D721Med (cell line): ENCODE data around the gene PRMT9.
A peak's percentile ranks its signal among the peaks of the same experiment; 100 is the strongest.

Experiments used
- DNase-seq: peaks from one replicate; pipeline ENCODE4 v3.0.0; 2011; ENCODE audit warnings: low spot score; ENCODE audit not compliant: insufficient read length
- FAIRE-seq: peaks from 2 replicates; lab custom pipeline; 2011; peaks lifted over from hg19 to GRCh38; lab: Jason Lieb, UNC
- TF ChIP-seq, protein P1 (sequence below): IDR thresholded peaks from 2 replicates; pipeline ENCODE4 v1.5.1; 2012; ENCODE audit warnings: mild to moderate bottlenecking, control low read depth; ENCODE audit not compliant: insufficient read depth; ENCODE audit errors: missing control alignments

PRMT9 gene

DNA sequence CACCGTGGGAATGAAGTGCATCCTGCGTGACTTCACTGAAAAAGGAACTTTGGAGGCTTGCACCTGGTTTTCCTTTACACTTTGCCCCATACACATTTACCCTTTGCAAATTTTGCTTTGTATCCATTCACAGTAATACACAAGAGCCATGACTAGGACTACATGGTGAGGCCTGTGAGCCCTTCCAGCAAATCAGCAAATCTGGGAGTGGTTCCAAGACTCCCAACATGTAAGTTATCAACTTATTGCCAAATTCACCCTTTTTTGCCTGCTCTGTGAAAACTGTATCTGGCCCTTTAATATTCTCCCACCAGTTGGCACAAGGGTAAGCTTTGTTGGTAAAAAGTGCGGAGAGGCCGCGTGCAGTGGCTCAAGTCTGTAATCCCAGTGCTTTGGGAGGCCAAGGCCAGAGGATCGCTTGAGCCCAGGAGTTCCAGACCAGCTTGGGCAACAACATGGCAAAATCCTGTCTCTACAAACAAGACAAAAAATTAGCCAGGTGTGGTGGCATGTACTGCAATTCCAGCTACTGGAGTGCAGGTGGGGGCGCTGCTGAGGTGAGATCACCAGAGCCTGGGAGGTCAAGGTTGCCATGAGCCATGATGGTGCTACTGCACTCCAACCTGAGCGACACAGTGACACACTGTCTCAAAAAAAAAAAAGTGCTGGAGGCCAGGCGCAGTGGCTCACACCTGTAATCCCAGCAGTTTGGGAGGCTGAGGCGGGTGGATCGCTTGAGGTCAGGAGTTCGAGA lies 5.0 kb downstream of the PRMT9 start:
- DNase-seq (no peak), FAIRE-seq (no peak)
- TF ChIP-seq, protein P1, sequence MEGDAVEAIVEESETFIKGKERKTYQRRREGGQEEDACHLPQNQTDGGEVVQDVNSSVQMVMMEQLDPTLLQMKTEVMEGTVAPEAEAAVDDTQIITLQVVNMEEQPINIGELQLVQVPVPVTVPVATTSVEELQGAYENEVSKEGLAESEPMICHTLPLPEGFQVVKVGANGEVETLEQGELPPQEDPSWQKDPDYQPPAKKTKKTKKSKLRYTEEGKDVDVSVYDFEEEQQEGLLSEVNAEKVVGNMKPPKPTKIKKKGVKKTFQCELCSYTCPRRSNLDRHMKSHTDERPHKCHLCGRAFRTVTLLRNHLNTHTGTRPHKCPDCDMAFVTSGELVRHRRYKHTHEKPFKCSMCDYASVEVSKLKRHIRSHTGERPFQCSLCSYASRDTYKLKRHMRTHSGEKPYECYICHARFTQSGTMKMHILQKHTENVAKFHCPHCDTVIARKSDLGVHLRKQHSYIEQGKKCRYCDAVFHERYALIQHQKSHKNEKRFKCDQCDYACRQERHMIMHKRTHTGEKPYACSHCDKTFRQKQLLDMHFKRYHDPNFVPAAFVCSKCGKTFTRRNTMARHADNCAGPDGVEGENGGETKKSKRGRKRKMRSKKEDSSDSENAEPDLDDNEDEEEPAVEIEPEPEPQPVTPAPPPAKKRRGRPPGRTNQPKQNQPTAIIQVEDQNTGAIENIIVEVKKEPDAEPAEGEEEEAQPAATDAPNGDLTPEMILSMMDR: no peak

DNA sequence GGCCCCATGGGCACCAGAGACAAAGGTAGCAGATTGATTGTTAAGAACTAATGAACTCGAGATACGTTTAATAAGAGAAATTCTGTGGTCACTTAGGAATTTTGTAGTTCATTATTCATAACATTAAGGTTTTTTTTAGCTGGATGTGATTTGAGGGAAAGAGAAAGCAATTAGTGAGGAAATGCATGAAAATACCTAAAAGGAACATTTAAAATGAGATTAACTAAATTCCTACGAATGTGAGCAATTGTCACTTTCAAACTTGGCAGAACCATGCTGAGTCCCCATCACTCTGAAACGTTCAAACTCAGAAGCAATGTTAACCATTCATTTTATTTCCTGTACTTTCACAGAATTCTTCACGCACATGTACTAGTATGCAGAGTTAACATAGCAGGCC lies 5.9 kb downstream of the PRMT9 start:
- FAIRE-seq (no peak), DNase-seq (no peak)
- TF ChIP-seq, protein P1: no peak

DNA sequence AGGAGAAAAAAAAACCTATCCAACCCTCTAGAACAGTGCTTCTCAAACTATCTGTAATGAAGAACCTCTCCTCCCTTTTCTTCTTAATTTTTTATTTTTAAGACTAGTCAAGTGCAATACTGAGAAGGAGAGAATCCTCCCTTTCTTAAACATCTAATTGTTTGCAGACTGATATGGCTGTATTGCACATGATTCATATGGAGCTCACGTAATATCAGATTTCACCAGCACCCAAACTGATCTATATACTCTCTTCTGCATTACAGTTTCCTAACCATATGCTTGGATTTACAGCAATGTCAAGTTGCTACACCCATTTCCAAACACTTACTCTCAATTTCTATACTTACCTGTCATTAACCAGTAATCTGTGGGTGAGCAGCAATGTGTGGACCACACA lies 9.5 kb downstream of the PRMT9 start:
- FAIRE-seq (no peak), DNase-seq (no peak)

DNA sequence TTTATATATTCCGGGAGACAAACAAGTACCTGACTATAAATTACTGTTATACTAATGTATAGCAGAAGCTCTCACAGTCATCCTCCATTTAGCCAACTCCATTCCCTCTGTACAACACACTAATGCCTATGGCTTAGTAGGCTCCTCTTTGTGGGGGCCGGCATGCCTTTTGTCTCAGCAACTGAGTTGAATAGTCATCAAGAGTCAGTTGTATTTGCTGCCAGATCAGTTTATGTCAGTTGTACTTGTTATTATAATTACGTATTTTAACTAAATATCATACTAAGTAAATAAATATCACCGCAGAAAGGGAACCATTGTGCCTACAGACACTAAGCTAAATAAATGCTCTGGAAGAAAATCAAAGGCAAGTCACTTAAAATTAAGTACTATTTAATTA lies 9.9 kb downstream of the PRMT9 start:
- TF ChIP-seq, protein P1: no peak
- FAIRE-seq (no peak), DNase-seq (no peak)

More for the DNA sequence above, 9.5 kb downstream of the PRMT9 start:
- TF ChIP-seq, protein P1: no peak

DNA sequence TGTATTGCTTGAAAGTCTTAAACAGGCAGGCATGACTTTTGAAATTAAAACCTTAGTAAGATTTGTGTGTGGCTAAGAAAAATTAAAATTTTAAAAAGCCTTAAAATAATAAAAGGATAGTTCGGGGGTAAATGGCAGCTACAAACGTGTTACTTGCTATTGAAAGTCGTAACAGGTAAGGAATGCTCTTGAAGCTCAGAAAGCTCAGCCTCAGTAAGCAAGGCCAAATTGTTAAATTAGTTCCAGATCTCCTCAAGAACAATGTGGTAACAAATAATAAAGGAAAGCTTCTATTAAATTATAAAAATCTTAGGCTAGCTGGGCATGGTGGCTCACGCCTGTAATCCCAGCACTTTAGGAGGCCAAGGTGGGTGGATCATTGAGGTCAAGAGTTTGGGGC lies 25.5 kb downstream of the PRMT9 start:
- TF ChIP-seq, protein P1: no peak
- no peak for DNase-seq
- no peak for FAIRE-seq

DNA sequence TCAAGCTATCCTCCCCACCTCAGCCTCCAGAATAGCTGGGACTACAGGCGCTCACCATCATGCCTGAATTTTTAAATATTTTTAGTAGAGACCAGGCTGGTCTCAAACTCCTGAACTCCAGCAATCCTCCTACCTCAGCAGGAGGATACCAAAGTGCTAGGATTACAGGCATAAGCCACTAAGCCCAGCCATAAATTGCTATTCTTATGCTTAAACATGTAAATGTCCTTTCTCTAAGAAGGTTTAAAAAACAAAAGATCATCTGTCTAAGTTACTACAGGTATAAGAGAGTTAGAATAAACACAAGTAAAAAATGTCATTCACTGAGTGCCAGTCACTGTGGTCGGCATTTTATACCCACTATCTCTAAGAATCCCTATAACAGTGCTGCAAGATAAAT lies 28.3 kb downstream of the PRMT9 start:
- no peak for DNase-seq

DNA sequence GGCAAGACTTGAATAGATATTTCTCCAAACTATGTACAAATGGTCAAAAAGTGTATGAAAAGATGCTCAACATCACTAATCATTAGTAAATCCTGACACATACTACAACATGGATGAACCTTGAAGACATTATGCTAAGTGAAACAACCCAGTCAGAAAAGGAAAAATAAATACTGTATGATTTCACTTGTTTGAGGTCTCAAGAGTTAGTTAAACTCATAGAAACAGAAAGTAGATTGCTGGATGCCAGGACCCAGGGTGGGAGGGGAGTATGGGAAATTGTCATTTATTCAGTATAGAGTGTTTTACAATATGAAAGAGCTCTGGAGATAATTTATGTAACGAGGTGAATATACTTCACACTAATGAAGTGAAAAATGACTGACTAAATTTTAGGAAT lies 32.4 kb downstream of the PRMT9 start:
- FAIRE-seq: peak; percentile 84
- DNase-seq: no peak
- TF ChIP-seq, protein P1: no peak

More for the DNA sequence above, 28.3 kb downstream of the PRMT9 start:
- no peak for FAIRE-seq
- TF ChIP-seq, protein P1: no peak
